Pancreas (tissue), 10 donors: ENCODE data around the gene NFIL3. TPM values are rescaled to one million over a fixed set of nuclear protein-coding genes. Genes with fewer than 3 reads are reported as not detected.

ENCODE experiments used
- ATAC-seq, 4 donors: fragments of 200-7000 bp; cut with Tn5 transposase; one replicate each; pipeline versions ENCODE4 v1.8.0 to v1.9.1; 2020; ENCODE audit warnings: mild to moderate bottlenecking in 4 of 4, moderate library complexity in 4 of 4
- DNase-seq, 6 donors: peaks; one replicate each; pipeline ENCODE4 v3.0.0-alpha.2; 2020
- FAIRE-seq: peaks from 2 replicates; lab custom pipeline; 2012; peaks lifted over from hg19 to GRCh38; lab: Jason Lieb, UNC
- H3K27ac ChIP-seq, 4 donors: fragments of 200-600 bp; sonication (generic); 1 replicate in 3 of 4; 2 replicates in 1 of 4; pipeline versions ENCODE4 v1.5.0 to v1.8.0; 2020
- H3K27me3 ChIP-seq, 4 donors: fragments of 200-600 bp; one replicate each; pipeline ENCODE4 v1.8.0; 2021
- H3K36me3 ChIP-seq, 3 donors: fragments of 200-600 bp; sonication (generic) in 1 of 3; one replicate each; pipeline versions ENCODE4 v1.5.0 to v1.8.0; 2020 to 2021
- H3K4me1 ChIP-seq, 3 donors: fragments of 200-600 bp; one replicate each; pipeline ENCODE4 v1.8.0; 2021
- H3K4me3 ChIP-seq, 4 donors: fragments of 200-600 bp; sonication (generic) in 2 of 4; one replicate each; pipeline versions ENCODE4 v1.5.0 to v1.8.0; 2020 to 2021
- H3K9me3 ChIP-seq, 4 donors: fragments of 200-600 bp; one replicate each; pipeline ENCODE4 v1.8.0; 2021
- WGBS, 2 donors: extraction: QIAGEN DNeasy Blood & Tissue Kit; methylation state at CpG; one replicate each; pipeline ENCODE4 v1.1.7; 2013; 5-methylcytosine and 5-hydroxymethylcytosine counted together
- intact Hi-C, 3 donors: fragments of 100-400 bp; cut with DNase I; formaldehyde crosslinking; loops; one replicate each; pipeline versions ENCODE4 v1.11.1 to v1.14.2; 2022
- polyA plus RNA-seq, 2 donors: library from polyadenylated mRNA; stranded (reverse); fragments of 200-250 nt; gene quantifications; one replicate each; pipeline ENCODE4 v1.2.3, GENCODE V29; 2013
- total RNA-seq, 6 donors: library from RNA; stranded (reverse); fragmentation: NEBNext Ultra II Directional in 4 of 6; extraction: Animal tissue kit (Norgen Biotek cat#: 25700) in 4 of 6; gene quantifications; one replicate each; pipeline versions ENCODE4 v1.2.1 to v1.2.4, GENCODE V29; 2021 to 2023
- TF ChIP-seq, protein P1 (sequence below), 4 donors: fragments of 200-600 bp; sonication (generic) in 3 of 4; IDR thresholded peaks; one replicate each; pipeline versions ENCODE4 v1.5.0 to v1.8.0; 2021; ENCODE audit warnings: antibody characterized with exemption in 4 of 4
- donor health status: healthy with polysubstance abuse.
- donor health status: DM: no; HTN: no; CAD: no; lungs with moderate emphysema.
- donor health status: DM: no; HTN: no; CAD: no.
- donor health status: control.
- donor health status: control.
- donor health status: Bipolar disorder and iron deficiency.
- donor health status: DM: yes; HTN: yes; CAD: no.
- donor health status: DM: no; HTN: no; CAD: no.
- donor health status: DM: no; HTN: no; CAD: no.
- donor health status: DM: yes; HTN: yes; CAD: no.

The NFIL3 gene
- total and polyA plus RNA-seq, 8 donors, result 6.0 to 24.4 (median 10.8) TPM

- Histone ChIP-seq H3K27me3 (no peaks in the 10 kb centered on the region), H3K9me3 (no peaks in the 10 kb centered on the region), H3K4me1 (peaks cover 0 to 4% (median 0%) of the 10 kb centered on the region in 3 donors), H3K4me3 (no peak overlapping the region), H3K36me3 (peaks cover 0 to 19% (median 0%) of the 10 kb centered on the region in 3 donors), H3K27ac (no peak overlapping the region)
- FAIRE-seq (no peak), DNase-seq (no peak), ATAC-seq (no peak)
- intact Hi-C loops, result no loop called here
- TF ChIP-seq, protein P1, sequence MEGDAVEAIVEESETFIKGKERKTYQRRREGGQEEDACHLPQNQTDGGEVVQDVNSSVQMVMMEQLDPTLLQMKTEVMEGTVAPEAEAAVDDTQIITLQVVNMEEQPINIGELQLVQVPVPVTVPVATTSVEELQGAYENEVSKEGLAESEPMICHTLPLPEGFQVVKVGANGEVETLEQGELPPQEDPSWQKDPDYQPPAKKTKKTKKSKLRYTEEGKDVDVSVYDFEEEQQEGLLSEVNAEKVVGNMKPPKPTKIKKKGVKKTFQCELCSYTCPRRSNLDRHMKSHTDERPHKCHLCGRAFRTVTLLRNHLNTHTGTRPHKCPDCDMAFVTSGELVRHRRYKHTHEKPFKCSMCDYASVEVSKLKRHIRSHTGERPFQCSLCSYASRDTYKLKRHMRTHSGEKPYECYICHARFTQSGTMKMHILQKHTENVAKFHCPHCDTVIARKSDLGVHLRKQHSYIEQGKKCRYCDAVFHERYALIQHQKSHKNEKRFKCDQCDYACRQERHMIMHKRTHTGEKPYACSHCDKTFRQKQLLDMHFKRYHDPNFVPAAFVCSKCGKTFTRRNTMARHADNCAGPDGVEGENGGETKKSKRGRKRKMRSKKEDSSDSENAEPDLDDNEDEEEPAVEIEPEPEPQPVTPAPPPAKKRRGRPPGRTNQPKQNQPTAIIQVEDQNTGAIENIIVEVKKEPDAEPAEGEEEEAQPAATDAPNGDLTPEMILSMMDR (IDR thresholded peaks at IDR 0.05), result no peak
- WGBS, 2 donors, result 90 to 93% methylated on average over 12 of the region's 12 CpGs
These were observed 15.9 kb downstream of the NFIL3 start for GRCh38 chr9:91407580-91408318.

DNA sequence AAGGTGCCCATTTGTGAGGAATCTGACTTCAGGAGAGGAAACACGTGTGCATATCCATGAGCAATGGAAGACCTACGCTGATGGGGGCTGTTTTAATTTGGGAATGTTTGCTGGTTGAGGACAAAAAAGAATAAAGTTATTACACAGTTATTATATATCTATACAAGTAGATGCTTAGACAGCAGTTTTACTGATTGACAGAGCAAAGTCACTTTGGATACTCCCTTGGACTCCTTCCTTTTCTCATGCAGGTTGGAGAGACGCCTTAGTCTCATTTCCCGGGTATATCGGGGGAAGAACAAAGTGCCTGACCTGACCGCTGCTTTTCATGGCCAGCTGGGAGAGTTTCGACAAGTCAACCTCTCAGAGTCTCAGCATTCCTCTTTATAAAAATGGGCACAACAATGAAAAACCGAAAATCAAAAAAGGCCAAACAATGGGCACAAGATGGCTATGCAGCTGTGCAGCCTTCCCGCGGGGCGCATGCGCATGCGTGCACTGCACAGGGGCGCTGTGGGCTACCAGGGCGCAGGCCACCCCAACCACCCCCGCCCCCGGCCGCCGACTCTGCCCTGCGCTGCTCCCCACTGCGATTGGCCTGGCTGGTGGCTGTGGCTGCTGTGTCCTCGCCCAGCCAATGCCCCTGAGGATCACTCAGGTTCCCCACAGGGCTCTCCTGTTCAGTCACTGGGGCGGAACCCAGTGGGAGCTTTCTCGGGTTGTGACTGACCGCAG, 18.1 kb downstream of the NFIL3 start:
- intact Hi-C loops, result no loop called here

GRCh38 chr9:91403665-91404543, 19.7 kb downstream of the NFIL3 start:
- WGBS, 2 donors, result 90% methylated on average over 14 of the region's 14 CpGs
- Histone ChIP-seq H3K27ac (no peak overlapping the region), H3K9me3 (no peaks in the 10 kb centered on the region), H3K27me3 (no peaks in the 10 kb centered on the region), H3K4me3 (no peak overlapping the region), H3K4me1 (no peaks in the 10 kb centered on the region), H3K36me3 (peaks cover 0 to under 1% (median 0%) of the 10 kb centered on the region in 3 donors)
- intact Hi-C loops, result no loop called here
- DNase-seq, result no peak
- no peak for FAIRE-seq
- no peak for ATAC-seq
- TF ChIP-seq, protein P1 (IDR thresholded peaks at IDR 0.05), result no peak

More for the DNA sequence above, 18.1 kb downstream of the NFIL3 start:
- FAIRE-seq (no peak), DNase-seq (no peak), ATAC-seq (no peak)
- H3K9me3 ChIP-seq, result no peaks in the 10 kb centered on the region
- H3K4me3 ChIP-seq, result no peak overlapping the region
- 95 to 96% methylated on average over 25 of the region's 25 CpGs for WGBS, 2 donors
- H3K4me1 ChIP-seq, result no peaks in the 10 kb centered on the region
- H3K27me3 ChIP-seq, result no peaks in the 10 kb centered on the region
- H3K27ac ChIP-seq, result no peak overlapping the region
- TF ChIP-seq, protein P1 (IDR thresholded peaks at IDR 0.05), result no peak
- peaks cover 0 to 16% (median 0%) of the 10 kb centered on the region in 3 donors for H3K36me3 ChIP-seq

- FAIRE-seq, result no peak
- Histone ChIP-seq H3K9me3 (no peaks in the 10 kb centered on the region), H3K36me3 (no peaks in the 10 kb centered on the region), H3K27ac (no peak overlapping the region), H3K27me3 (no peaks in the 10 kb centered on the region), H3K4me3 (no peak overlapping the region), H3K4me1 (no peaks in the 10 kb centered on the region)
- ATAC-seq, result no peak
- no peak for DNase-seq
- TF ChIP-seq, protein P1 (IDR thresholded peaks at IDR 0.05), result no peak
- intact Hi-C loops, result no loop called here
- 74 to 75% methylated on average over 3 of the region's 3 CpGs for WGBS, 2 donors
These were observed 24.7 kb downstream of the NFIL3 start for GRCh38 chr9:91398926-91399325.
